BLaER1 treated with 17β-estradiol and CSF1 and Interleukin-3, amounts not matched to agents 10 nM and 100 nM (cell line): Measurements from ENCODE around the gene TSBP1.

ENCODE experiments used
- H3K27ac ChIP-seq, 11 experiments: shearing (Covaris generic); formaldehyde crosslinking; 2 replicates each; pipeline ENCODE4 v1.8.1; 2022
- H3K27me3 ChIP-seq, 11 experiments: shearing (Covaris generic); formaldehyde crosslinking; 2 replicates each; pipeline ENCODE4 v1.8.1; 2022
- H3K36me3 ChIP-seq, 11 experiments: shearing (Covaris generic); formaldehyde crosslinking; 2 replicates each; pipeline ENCODE4 v1.8.1; 2022
- H3K4me1 ChIP-seq, 10 experiments: shearing (Covaris generic); formaldehyde crosslinking; 2 replicates each; pipeline ENCODE4 v1.8.1; 2022
- H3K4me2 ChIP-seq, 11 experiments: shearing (Covaris generic); formaldehyde crosslinking; 2 replicates each; pipeline ENCODE4 v1.8.1; 2022
- H3K4me3 ChIP-seq, 10 experiments: shearing (Covaris generic); formaldehyde crosslinking; 2 replicates each; pipeline ENCODE4 v1.8.1; 2022
- H3K9ac ChIP-seq, 11 experiments: shearing (Covaris generic); formaldehyde crosslinking; 2 replicates each; pipeline ENCODE4 v1.8.1; 2022
- H3K9me3 ChIP-seq, 11 experiments: shearing (Covaris generic); formaldehyde crosslinking; replicated peaks in 1 of 11; 2 replicates each; pipeline ENCODE4 v1.8.1; 2022
- H4K20me1 ChIP-seq, 11 experiments: shearing (Covaris generic); formaldehyde crosslinking; 2 replicates each; pipeline ENCODE4 v1.8.1; 2022
- Cebpa-rat ChIP-seq, 11 experiments: shearing (Covaris generic); IDR thresholded peaks; 2 replicates each; pipeline ENCODE4 v1.8.1; 2022

TSBP1 gene, protein sequence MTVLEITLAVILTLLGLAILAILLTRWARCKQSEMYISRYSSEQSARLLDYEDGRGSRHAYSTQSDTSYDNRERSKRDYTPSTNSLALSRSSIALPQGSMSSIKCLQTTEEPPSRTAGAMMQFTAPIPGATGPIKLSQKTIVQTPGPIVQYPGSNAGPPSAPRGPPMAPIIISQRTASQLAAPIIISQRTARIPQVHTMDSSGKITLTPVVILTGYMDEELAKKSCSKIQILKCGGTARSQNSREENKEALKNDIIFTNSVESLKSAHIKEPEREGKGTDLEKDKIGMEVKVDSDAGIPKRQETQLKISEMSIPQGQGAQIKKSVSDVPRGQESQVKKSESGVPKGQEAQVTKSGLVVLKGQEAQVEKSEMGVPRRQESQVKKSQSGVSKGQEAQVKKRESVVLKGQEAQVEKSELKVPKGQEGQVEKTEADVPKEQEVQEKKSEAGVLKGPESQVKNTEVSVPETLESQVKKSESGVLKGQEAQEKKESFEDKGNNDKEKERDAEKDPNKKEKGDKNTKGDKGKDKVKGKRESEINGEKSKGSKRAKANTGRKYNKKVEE

GRCh38 chr6:32371803-32372202, at the start of gene TSBP1:
TSS of gene TSBP1 (minus strand) at chr6:32371903. CDS start at chr6:32371706, 197 bp downstream.
- Histone ChIP-seq H3K27ac (no peak within 1 kb of the TSS), H3K9ac (no peak within 1 kb of the TSS), H4K20me1 (no peaks in the 10 kb centered on the region), H3K9me3 (no peaks in the 10 kb centered on the region), H3K4me2 (no peak within 1 kb of the TSS), H3K36me3 (no peaks in the 10 kb centered on the region), H3K27me3 (no peaks in the 10 kb centered on the region), H3K4me1 (peaks cover 0 to 12% (median 6%) of the 10 kb centered on the region in 10 experiments; a peak in 10 of 20 replicates), H3K4me3 (no peak within 1 kb of the TSS)
- no peak for TF ChIP-seq Cebpa-rat (IDR thresholded peaks at IDR 0.05)

- H3K4me3 ChIP-seq: no peak overlapping the region
- no peak overlapping the region for H3K27ac ChIP-seq
- TF ChIP-seq Cebpa-rat (IDR thresholded peaks at IDR 0.05): no peak
- peak overlapping the region in 6 of 11 experiments; percentile 32 to 79 (median 54); a peak in 8 of 22 replicates for H3K4me2 ChIP-seq
- H3K9me3 ChIP-seq: no peaks in the 10 kb centered on the region
- no peaks in the 10 kb centered on the region for H3K27me3 ChIP-seq
- no peaks in the 10 kb centered on the region for H3K36me3 ChIP-seq
- no peak overlapping the region for H3K9ac ChIP-seq
- H3K4me1 ChIP-seq: peaks cover 0 to 4% (median 0%) of the 10 kb centered on the region in 10 experiments; a peak in 2 of 20 replicates
- H4K20me1 ChIP-seq: no peaks in the 10 kb centered on the region
Measured at GRCh38 chr6:32416036-32416435, 44.3 kb upstream of the TSBP1 start.

DNA sequence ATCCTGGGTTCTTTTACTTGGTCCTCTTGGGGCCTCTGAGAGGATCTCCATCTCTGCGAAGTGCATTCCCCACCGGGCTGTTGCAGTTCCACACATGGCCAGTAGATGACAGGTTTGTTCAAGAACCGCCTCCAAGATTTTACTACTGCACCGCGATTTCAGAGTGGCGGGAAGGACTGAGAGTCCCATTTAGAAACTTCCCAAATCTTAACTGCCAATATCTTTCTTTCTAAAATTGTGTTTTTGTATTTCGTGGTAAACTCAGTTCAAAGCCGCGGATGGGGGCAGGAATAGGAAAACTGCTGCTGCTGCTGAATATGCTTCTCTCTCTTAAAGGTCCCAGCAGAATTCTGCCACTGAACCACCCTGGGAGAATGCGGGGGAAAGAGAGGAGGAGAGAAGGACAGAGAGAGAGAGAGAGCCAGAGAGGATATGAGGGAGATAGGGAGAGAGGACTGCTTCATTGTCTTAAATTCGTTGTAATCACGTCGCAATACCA, 43.9 kb upstream of the TSBP1 start:
- H3K27me3 ChIP-seq: no peaks in the 10 kb centered on the region

DNA sequence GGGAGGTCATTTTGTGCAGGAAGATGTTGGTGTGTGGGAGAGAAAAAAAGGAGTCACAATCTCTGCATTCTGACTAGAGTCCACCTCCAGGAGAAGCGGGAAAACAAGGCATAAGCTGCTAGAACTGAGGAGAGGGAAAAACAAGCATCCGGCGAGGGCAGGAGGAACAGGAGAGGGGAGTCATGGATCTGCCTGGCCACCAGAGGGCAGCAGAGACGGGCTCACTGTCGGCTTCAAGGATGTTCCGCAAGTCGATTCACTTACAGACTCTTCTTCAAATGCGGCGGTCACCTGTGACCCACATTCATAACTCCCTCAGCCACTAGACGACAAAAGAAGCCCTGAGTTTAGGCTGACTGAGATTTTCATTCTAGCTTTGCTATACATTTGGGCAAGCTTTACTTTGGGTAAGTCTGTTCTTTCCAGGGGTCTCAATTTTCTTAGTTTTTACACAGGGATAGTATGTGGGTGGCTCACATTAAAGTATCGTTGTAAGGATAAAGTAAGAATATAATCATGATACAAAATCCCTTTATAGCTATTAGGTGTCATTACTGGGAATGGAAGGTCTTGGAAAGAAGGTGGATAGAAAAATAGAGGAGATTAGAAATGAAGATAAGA, 41.8 kb upstream of the TSBP1 start:
- Histone ChIP-seq H3K9ac (no peak overlapping the region), H4K20me1 (no peaks in the 10 kb centered on the region), H3K36me3 (no peaks in the 10 kb centered on the region), H3K9me3 (no peaks in the 10 kb centered on the region), H3K4me2 (peak overlapping the region in 3 of 11 experiments; percentile 4 to 74 (median 49); a peak in 4 of 22 replicates), H3K4me3 (no peak overlapping the region), H3K27me3 (no peaks in the 10 kb centered on the region), H3K27ac (no peak overlapping the region), H3K4me1 (peaks cover 0 to 4% (median 0%) of the 10 kb centered on the region in 10 experiments; a peak in 2 of 20 replicates)
- no peak for TF ChIP-seq Cebpa-rat (IDR thresholded peaks at IDR 0.05)

More for the DNA sequence above, 43.9 kb upstream of the TSBP1 start:
- Histone ChIP-seq H3K9ac (no peak overlapping the region), H3K27ac (no peak overlapping the region), H3K4me1 (peaks cover 0 to 4% (median 0%) of the 10 kb centered on the region in 10 experiments; a peak in 2 of 20 replicates), H3K36me3 (no peaks in the 10 kb centered on the region), H3K9me3 (no peaks in the 10 kb centered on the region), H3K4me2 (peak overlapping the region; percentile 19 to 79 (median 47); a peak in 17 of 22 replicates), H3K4me3 (no peak overlapping the region), H4K20me1 (no peaks in the 10 kb centered on the region)
- TF ChIP-seq Cebpa-rat (IDR thresholded peaks at IDR 0.05): no peak

DNA sequence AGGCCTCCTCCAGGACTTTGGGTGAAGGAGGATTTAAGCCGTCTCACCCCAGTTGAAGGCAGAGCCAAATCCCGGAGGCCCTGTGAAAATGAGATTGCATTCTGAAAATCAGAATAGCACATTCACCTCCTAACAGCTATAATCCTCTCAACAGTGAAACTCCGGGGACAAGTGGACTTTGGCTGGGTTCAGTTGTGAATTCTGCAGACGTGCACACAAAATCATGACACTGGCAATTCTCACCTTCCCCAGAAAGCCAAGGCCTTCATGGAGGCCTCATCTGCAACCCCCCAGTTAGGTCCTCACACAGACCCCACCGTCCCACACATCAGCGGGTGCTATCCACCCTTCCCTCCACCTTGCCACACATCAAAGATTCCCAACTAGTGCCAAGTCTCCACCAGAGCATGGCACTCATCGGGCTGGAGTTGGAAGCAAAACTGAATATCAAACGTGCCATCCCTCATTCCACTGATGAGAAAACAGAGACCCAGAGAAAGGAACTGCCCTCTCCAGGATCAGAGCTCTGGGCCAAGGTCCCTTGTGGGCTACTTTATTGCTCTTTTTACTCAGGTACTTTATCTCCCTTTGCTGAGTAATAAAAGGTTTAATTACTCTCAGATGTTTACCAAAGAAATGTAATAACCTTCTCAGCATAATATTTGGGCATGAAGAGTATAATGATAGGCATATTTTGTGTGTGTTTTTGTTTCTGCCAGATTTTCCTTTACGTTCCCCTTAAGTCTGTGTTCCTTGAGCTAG, 40.0 kb upstream of the TSBP1 start:
- Histone ChIP-seq H3K27me3 (no peaks in the 10 kb centered on the region), H3K4me1 (peaks cover 0 to 4% (median 0%) of the 10 kb centered on the region in 10 experiments; a peak in 2 of 20 replicates), H3K9ac (peak overlapping the region in 1 of 11 experiments; percentile 12; a peak in 1 of 22 replicates), H3K27ac (no peak overlapping the region), H4K20me1 (no peaks in the 10 kb centered on the region), H3K36me3 (no peaks in the 10 kb centered on the region), H3K4me2 (no peak overlapping the region), H3K4me3 (no peak overlapping the region), H3K9me3 (no peaks in the 10 kb centered on the region)
- no peak for TF ChIP-seq Cebpa-rat (IDR thresholded peaks at IDR 0.05)

GRCh38 chr6:32410906-32411305, 39.2 kb upstream of the TSBP1 start:
- H3K4me2 ChIP-seq: no peak overlapping the region
- no peak overlapping the region for H3K27ac ChIP-seq
- H3K4me1 ChIP-seq: peaks cover 0 to 4% (median 0%) of the 10 kb centered on the region in 10 experiments; a peak in 2 of 20 replicates
- no peaks in the 10 kb centered on the region for H3K9me3 ChIP-seq
- H3K4me3 ChIP-seq: no peak overlapping the region
- no peaks in the 10 kb centered on the region for H3K36me3 ChIP-seq
- H3K27me3 ChIP-seq: no peaks in the 10 kb centered on the region
- no peak for TF ChIP-seq Cebpa-rat (IDR thresholded peaks at IDR 0.05)
- no peak overlapping the region for H3K9ac ChIP-seq
- no peaks in the 10 kb centered on the region for H4K20me1 ChIP-seq

GRCh38 chr6:32406857-32407256, 35.2 kb upstream of the TSBP1 start, which contains the start of gene BTNL2:
TSS of gene BTNL2 (minus strand) at chr6:32407181. CDS start at chr6:32407123, 58 bp downstream.
- Histone ChIP-seq H3K27me3 (no peaks in the 10 kb centered on the region), H3K27ac (no peak within 1 kb of the TSS), H3K4me2 (no peak within 1 kb of the TSS), H3K9me3 (no peaks in the 10 kb centered on the region), H3K4me1 (no peaks in the 10 kb centered on the region), H3K4me3 (no peak within 1 kb of the TSS), H3K9ac (no peak within 1 kb of the TSS), H4K20me1 (no peaks in the 10 kb centered on the region), H3K36me3 (no peaks in the 10 kb centered on the region)
- TF ChIP-seq Cebpa-rat (IDR thresholded peaks at IDR 0.05): no peak

DNA sequence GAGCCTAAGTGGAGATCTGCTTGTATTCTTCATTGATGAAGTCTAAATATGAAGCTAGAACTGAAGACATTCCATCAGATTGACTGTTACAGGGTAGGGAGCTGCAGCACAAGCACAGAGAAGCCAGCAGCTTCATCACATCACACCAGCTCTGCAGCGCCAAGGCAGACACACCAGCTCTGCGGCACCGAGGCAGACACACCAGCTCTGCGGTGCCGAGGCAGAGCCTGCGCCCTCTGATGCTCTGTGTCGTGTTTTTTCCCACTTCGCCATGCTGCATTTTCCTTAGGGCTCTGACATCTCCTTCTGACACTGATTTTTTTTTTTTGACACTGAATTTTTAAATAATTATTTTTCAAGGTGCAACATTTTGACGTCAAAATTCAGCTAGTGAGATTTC, 34.5 kb upstream of the TSBP1 start:
- H3K9me3 ChIP-seq: no peaks in the 10 kb centered on the region
- H3K4me1 ChIP-seq: no peaks in the 10 kb centered on the region
- no peak overlapping the region for H3K9ac ChIP-seq
- H3K4me2 ChIP-seq: no peak overlapping the region
- no peak overlapping the region for H3K4me3 ChIP-seq
- no peaks in the 10 kb centered on the region for H4K20me1 ChIP-seq
- TF ChIP-seq Cebpa-rat (IDR thresholded peaks at IDR 0.05): no peak
- no peak overlapping the region for H3K27ac ChIP-seq
- H3K27me3 ChIP-seq: no peaks in the 10 kb centered on the region
- H3K36me3 ChIP-seq: no peaks in the 10 kb centered on the region
